AML-193 (cell line): Measurements from ENCODE around the gene ADAMTS17.

ENCODE experiments used
- DNase-seq, 2 experiments: peaks; one replicate each; lab custom pipeline; 2025; lab: John Stamatoyannopoulos, UW

Gene ADAMTS17

DNA sequence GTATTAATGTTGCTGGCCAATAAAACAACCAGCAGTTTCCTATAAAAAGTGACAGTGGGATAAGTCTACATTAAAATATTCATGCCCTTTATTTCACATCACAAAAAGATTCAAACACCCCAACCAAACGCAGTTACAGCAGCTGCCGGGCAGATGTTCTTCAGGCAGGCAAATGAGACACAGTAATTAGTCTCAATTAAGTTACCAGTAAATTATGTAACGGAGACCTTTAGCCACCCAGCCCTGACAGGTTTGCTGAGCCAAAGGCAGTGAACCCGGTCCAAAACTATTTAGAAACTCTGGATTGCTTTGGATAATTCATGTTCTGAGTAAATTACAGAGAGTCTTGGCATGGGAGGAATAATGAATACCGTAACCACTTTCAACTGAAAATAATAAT is 319.4 kb downstream of the ADAMTS17 start:
- no peak for DNase-seq

DNA sequence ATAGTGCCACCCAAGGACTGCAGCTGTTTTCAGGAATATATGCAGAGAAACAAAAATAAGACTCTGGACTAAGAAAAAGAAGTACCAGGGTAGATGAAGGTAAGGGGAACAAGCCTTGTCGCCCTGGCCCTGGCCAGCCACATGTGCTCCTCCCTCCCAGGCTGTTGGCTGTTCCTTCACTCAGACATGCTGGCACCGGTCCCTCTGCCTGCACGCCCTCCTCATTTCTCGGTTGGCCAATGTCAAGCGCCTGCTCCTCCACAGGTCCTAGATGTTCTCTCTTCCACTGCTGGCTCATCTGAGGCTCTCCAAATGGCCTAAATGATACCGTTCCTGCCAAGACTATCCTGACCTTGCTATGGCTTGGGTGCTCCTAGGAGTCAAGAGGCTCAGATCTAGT is 320.1 kb downstream of the ADAMTS17 start:
- no peak for DNase-seq

DNA sequence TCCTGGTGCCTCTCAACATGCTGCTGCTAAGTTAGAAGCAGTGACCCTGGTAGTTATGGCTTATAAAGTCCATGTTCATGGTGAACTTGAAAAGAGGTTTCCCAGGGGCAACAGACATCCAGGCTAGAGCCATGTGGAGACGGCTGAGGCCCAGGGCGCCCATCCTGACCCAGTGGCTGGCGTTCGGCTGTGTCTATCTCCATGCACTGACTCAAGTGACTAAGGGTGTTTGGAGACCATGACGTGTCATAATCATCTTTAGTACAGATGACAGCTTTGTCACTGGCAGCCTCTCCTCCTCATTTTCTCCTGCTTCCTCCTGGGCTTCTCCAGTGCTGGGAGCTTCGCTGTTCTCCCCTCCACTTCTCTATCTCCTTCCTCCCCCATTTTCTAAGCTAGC is 321.2 kb downstream of the ADAMTS17 start:
- no peak for DNase-seq

DNA sequence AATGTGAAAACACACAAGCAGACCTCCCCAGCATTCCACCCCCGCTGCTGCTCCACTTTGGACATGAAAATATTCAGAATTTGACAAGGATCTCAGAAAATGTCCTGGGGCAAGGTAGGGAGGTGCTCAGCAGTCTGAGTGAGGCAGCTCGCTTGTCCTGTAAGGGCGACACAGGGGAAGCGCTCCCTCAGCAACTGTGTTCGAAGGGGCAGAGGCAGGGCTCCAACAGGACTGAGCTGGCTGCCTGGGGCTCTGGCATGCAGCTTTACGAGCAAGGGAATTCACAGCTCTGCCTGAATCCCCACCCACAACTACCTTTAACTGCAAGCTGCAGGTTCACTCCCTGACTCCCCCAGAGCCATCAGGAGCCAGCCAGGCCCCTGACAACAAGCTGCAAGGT is 321.6 kb downstream of the ADAMTS17 start:
- no peak for DNase-seq

DNA sequence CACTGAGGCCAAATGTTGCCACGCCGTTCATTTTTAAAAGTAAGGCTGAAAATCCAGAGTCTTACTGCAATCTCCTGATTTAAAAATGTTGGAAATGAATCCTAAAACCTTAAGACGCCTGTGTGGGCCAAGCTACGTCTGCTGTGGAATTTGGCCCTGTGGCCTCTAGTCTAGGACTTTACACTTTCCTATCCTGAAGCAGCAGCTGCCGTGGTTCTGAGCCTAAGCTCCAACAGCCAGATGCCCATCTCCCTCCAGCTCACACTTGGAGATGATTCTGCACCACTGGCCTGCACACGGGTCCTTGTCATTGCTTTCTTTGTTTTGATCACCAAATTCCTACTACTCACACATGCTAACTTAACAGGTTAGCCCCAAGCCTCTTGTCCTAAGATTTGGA is 322.2 kb downstream of the ADAMTS17 start:
- no peak for DNase-seq

DNA sequence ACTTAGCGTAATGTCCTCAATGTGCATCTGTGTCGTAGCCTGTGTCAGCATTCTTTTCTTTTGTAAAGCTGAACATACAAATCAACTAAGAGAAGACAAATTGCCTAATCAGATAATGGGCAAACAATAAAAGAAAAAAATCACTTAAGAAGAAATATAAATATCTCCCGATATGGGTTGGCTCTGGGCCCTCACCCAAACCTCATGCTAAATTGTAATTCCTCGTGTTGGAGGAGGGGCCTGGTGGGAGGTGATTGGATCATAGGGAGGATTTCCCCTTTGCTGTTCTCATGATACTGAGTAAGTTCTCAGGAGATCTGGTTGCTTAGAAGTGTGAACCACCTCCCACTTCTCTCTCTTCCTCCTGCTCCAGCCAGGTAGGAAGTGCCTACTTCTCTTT is 323.6 kb downstream of the ADAMTS17 start:
- DNase-seq: no peak

DNA sequence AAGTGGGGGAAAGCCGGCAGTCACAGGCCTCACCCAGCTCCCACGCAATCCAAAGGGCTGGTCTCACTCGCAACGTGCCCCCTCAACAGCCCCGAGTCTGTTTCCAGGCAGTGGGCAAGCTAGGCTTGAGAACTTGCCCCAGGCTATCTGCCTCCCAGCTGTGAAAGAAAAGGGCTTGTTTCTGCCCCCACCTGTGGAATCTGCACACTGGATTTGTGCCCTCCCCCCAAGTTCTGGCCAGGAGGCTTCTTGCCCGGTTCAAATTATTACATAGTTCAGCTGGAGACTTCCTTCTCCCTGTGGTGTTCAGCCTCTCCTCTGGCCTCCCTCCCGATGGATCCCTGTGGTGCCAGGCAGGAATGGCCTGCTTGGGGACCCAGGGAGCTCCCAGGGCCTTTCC is 324.6 kb downstream of the ADAMTS17 start:
- DNase-seq: no peak

DNA sequence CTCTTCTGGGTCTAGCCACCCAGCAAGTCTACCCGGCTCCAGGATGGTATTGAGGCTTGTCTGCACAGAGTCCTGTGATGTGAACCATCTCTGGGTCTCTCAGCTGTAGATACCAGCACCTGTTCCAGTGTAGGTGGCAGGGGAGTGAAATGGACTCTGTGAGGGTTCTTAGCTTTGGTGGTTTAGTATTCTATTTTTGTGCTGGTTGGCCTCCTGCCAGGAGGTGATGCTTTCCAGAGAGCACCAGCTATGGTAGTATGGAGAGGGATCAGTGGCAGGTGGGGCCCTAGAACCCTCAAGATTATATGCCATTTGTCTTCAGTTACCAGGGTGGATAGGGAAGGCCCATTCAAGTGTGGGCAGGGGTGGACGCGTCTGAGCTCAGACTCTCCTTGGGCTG is 325.1 kb downstream of the ADAMTS17 start:
- DNase-seq: no peak

DNA sequence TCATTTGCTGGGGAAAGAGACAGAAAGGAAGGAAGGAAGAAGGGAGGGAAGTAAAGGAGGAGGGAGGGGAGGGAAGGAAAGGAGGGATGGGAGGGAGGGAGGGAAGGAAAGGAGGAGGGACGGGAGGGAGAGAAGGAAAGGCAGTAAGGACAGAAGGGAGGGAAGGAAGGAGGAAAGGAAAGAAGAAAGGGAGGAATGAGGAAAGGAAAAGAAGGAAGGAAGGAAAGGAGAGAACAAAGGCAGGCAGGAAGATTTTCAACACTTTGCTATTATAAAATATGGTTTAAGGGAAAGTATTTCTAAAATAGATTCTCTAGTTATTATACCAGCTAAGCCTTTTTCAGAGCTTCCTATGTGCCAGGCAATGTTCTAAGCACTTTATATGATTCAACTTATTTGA is 330.5 kb downstream of the ADAMTS17 start:
- no peak for DNase-seq

DNA sequence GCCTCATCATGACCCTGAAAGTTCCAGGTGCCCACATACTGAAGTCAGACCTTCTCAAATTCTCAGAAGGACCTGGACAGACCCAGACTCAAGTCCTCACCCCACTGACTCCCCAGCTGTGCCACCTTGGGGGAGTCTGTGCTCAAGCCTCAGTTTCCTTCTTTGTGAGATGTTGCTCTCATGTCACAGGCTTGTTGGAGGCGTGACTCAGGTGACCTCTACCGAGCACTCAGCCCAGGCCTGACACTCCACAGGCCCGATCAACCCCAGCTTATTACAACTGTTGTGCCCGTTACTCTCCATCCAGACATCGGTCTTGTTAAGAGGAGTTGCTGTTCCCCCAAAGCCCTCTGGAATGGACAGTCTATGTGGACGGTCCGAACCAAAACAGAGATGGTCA is 332.4 kb downstream of the ADAMTS17 start:
- DNase-seq: no peak

DNA sequence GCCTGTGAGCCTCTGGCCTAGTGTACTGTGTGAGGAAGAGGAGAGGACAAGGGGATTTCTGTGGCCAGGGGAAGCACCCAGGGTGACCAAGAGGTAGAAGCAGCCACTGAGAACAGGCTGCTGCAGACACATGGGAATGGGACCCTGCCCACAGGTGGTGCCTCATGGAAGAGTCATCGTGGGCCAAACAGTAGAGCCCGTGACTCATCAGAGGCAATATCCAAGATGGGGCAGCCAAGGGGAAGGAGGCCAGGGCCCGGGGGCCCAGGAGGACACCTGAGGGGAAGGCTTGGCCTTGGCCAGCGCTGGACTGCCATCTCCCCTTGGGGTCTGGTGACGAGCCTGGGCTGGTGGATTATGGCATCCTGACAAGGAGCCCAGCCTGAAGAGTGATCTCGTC is 333.5 kb downstream of the ADAMTS17 start:
- DNase-seq: no peak

DNA sequence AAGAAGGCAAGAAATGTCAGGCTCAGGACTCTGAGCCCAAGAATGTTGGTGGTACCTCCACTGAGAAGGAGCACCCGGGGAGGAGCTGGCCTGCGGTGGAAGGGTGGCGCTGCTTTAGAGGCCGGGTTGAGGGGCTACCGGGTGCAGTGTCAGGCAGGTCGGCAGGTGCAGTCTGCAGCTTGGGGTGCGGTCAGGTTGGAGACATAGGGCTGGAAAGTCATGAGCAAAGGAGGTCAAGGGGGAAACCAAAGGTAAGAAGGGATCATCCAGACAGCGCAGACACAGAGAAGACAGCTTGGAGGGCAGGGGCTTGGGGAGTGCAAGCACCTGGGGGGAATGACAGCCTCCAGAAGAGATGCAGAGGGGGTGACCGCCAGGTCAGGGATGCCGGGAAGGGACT is 334.2 kb downstream of the ADAMTS17 start:
- DNase-seq: no peak

DNA sequence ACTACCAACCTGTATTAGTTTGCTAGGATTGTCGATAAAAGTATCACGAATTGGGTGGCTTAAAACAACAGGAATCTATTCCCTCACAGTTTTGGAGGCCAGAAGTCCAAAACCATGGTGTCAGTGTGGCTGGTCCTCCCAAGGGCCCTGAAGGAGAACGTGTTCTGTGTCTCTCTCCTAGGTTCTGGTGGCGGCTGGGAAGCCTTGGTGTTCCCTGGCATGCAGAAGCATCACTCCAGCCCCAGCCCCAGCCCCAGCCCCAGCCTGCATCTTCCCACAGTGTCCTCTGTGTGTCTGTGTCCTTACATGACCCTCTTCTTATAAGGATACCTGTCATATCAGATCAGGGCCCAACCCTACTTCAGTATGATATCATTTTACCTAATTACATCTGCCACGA is 336.1 kb downstream of the ADAMTS17 start:
- no peak for DNase-seq

DNA sequence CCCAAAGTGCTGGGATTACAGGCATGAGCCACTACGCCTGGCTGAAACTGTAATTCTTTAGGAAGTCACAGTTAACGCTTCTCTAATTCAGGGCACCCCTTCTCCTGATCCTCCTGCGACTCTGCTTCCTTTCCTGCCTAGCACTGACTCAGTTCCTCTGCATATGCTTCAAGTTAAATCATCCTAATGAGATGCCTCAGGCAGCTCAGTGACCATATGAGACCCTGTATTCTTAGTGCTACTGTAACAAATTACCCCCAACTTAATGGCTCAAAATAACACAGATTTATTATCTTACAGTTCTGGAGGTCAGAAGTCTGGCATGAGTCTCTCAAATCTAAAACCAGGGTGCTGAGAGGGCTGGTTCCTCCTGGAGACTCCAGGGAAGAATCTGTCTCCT is 336.8 kb downstream of the ADAMTS17 start:
- no peak for DNase-seq

DNA sequence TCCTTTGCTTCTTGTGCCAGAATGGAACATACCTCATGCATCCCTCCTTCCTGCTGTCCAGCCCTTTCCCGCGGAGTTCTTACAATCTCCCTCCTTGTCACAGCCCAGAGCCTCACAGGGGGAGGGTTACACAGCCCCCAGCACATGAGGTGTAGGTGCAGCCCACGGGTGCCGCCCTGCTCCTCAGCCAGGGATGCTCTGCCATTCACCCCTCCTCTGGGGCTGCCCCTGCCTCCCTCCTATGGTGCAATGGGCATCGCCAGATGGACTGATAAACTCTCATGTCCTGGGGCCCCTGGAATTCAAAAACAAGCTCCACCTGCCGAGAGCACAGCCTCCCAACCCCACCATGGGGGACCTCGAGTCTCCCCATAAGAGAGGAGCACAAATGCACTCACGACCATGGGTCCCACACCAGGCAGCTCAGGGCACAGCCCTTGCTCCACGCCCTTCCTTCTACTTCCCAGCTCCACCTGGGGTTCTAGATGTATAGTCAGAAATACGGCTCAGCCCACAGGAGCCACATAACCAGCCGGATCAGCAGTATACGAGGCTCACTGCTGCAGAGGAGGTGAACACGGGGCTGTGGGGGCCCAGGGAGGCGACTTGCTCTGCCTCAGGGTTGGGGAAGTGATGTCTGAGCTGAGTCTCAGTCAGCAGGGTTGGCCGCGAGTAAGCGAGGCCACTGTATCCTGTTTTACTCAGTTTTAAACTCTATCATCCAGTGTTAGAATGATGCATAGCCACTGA is 338.8 kb downstream of the ADAMTS17 start:
- DNase-seq: no peak

DNA sequence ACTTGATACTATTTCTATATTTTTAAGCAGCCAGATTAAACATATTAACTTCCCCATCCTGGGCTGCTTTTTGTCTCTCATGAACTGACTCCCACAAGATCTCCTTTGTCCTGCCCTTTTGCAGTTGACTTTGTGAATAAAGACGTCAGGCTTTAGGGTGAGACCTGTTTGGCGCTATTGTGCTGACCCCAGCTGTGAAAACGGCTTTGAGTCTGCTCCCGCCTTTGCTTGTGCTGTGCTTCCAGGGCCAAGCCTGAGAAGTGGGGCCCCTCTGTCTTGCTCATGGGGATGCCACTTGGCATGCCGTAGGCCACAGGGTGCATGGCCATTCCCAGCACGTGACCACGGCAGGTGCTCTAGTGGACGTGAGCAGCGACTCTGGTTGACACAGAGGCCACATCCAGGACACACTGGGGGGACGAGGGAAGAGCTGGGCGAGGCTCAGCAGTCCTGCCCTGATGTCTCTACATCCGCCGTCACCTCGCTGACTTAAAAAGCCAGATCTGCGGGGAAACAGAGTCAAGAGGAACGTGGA is 339.6 kb downstream of the ADAMTS17 start:
- DNase-seq: no peak

DNA sequence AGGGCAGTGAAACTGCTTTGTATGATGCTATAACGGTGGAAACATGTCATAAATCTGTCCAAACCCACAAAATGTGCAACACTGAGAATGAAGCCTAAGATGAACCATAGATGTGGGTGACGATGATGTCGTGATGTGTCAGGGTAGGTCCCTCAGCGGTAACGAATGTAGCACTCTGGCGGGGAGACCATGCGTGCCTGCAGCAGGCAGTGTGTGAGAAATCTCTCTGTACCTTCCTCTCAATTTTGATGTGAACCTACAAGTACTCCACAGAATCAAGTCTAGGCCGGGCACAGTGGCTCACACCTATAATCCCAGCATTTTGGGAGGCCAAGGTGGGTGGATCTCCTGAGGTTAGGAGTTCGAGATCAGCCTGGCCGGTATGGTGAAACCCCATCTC is 340.4 kb downstream of the ADAMTS17 start:
- DNase-seq: no peak

DNA sequence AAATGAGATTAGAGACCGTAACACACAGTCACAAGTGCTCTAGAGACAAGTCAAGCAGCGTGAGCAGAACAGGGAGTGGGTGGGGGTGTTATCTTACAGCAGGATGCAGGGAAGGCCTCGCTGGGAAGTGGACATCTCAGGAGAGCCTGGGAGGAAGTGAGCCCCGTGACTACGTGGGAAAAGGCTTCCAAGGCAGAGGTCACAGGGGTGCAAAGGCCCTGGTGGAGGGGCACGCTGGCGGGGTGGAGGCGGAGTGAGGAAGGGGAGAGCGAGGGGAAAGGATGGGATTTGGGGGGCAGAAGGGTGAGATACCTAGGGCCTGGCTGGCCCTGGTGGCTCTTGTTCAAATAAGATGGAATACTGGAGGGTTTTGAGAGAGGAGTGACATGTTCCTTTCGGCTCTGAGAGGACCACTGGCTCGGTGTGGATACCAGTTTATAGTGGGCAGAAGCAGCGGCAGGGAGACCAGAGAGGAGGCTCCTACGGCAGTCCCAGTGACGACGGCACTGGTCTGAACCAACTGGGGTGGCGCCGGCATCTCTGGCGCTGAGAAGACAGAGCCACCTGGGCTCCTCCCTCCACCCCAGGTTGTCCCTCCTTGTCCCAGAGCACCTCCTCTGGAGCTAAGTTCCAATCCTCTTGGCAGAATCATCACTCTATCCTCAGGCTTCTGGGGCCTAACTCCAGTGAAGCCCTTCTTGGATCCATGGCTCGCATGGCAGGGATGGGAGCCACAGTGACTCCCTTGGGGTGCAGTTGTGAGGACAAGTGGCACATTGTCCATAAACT is 342.3 kb downstream of the ADAMTS17 start:
- DNase-seq: no peak

DNA sequence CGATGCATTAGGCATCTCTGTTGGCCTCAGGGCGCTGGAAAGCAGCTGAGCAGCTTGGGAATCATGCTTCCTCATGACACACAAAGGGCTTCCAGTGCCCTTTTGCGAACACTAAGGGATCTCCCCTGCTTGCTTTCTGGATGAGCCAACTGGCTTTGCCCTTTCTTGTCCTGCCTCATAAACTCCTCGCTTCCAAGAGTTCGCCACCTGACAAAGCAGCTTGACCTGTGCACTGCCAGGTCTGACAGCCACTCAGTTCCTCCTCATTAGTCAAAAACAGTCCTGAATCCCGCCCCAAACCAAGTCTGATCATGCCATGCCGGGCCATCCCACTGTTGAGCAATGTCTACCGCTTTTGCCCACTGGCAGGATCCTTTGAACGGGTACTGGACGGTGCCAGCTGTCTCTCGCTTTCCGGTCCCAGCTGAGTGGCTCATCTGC is 343.1 kb downstream of the ADAMTS17 start:
- no peak for DNase-seq

DNA sequence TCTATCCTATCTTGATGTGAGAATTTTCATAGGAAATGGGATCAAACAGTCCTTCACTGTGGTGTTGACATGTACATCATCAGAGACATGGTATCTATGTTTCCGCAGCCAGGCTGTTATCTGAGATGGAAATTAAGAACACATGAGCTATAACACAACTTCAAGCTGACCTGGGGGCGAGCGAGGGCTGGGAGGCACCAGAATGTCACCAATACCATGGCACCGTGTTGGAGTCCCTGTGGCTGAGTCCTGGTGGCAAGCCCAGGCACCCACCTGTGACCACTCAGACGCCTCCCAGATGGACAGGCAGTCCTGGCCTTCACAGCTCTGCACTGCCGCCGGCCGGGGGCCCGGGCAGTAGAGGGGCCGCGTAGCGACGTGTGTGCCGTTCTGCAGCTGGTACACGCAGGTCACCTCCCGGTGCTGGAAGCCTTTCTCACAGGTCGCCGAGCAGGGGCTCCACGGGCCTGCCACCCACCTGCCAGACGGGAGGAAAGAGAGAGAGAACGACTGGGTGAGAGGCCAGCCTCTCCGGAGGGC is 344.6 kb downstream of the ADAMTS17 start:
- no peak for DNase-seq

DNA sequence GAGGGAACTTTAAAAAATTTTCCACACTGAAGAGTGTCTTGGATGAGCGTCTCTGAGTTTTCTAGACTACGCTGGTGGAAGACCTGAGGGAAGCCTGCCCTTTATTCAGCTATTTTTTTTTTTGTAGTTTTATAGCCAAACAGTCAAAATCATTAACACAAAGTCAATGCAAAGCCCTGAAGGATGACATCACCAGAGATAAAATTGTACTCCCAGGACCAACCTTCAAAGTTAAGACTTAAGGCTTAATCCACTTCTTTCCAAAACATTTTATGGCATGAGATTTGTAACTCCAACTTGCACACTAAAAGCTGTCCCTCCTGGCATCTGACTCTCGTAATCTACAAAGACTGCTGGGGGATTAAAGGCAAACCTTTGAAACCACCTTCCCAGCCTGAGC is 345.1 kb downstream of the ADAMTS17 start:
- no peak for DNase-seq

DNA sequence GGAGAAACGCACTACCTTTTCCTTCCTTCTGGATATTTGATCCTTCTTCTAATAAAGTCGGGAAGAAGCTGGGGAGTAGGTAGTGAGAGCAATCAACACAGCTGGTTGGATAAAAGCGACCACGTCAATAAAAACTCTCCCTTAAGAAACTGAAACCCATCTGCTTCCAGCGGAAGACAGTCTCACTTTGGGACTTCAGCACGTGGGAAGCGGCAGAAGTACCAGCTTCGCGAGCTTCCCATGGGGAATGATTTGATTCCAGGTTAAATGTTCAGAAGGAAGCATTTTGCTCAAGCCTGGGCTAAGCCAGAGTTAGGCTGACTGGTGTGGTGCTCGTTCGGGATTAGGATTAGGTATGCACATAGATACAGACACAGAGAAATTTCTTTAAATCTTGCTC is 346.2 kb downstream of the ADAMTS17 start:
- DNase-seq: no peak

DNA sequence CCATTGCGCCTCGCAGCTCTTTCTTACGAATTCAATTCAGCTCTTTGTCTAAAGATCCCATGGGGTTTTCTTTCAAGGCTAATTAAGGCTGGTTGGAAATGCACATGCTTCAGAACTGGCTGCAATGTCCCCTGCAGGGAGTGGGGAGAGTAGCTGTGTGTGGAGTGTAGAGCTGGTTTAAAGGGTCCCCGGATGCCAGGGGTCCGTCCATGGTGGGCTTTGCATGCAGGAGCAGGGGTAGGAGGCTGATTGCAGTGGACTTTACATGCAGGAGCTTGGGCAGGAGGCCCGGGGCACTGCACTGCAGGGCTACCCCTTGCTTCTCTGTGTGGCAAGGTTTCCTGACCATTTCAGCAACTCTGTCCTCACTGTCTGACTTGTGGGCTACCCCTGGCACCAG is 346.9 kb downstream of the ADAMTS17 start:
- no peak for DNase-seq
